GM12878 (cell line): ENCODE measurements around the gene PRM3. TPM values are rescaled to one million over a fixed set of nuclear protein-coding genes. Genes with fewer than 3 reads are reported as not detected.

ENCODE experiments used
- ATAC-seq: fragments of 200-7000 bp; cut with Tn5 transposase; 3 replicates; pipeline ENCODE4 v1.9.1; 2020; ENCODE audit warnings: mild to moderate bottlenecking, moderate library complexity
- BruUV-seq: library from RNA; stranded (reverse); fragments of 400-500 nt; replicated peaks from 2 replicates; lab custom pipeline; 2021; lab: Mats Ljungman, UMichigan
- CTCF ChIA-PET: fragments of 300-600 bp; sonication (Branson Sonifier 250); formaldehyde crosslinking; extraction: SDS; loops from one replicate; lab custom pipeline; 2021; ENCODE audit warnings: inconsistent platforms; lab: Yijun Ruan, JAX
- POLR2A ChIA-PET: fragments of 350-600 bp; formaldehyde crosslinking; extraction: SDS; loops from one replicate; lab custom pipeline; 2021; ENCODE audit warnings: inconsistent platforms; lab: Charles Lee
- RAD21 ChIA-PET: fragments of 300-600 bp; sonication (Branson Sonifier 250); formaldehyde crosslinking; loops from one replicate; lab custom pipeline; 2023; ENCODE audit warnings: antibody characterized with exemption; ENCODE audit not compliant: unreplicated experiment; lab: Charles Lee
- SMC1A ChIA-PET: fragments of 300-600 bp; sonication (Branson Sonifier 250); formaldehyde crosslinking; loops from one replicate; lab custom pipeline; 2023; ENCODE audit not compliant: unreplicated experiment, uncharacterized antibody; lab: Charles Lee
- DNase-seq: peaks from one replicate; pipeline ENCODE4 v3.0.0-alpha.2; 2011; ENCODE audit warnings: low read depth, low spot score
- FAIRE-seq: peaks from 3 replicates; lab custom pipeline; 2011; peaks lifted over from hg19 to GRCh38; lab: Jason Lieb, UNC
- H2AFZ ChIP-seq: 2 replicates; pipeline ENCODE4 v1.6.0; 2011; ENCODE audit warnings: low read depth, low read length, control low read depth; ENCODE audit not compliant: control insufficient read depth
- H3K27ac ChIP-seq: 2 replicates; pipeline ENCODE4 v1.5.1; 2011; ENCODE audit warnings: control low read depth; ENCODE audit not compliant: control insufficient read depth, insufficient read depth
- H3K27me3 ChIP-seq, 2 experiments: replicated peaks in 1 of 2; 2 replicates each; pipeline versions ENCODE4 v1.6.0 to v1.6.1; 2011; ENCODE audit warnings: low read length in 1 of 2; ENCODE audit not compliant: control insufficient read depth in 2 of 2, insufficient read depth in 2 of 2
- H3K36me3 ChIP-seq, 2 experiments: 2 replicates each; pipeline ENCODE4 v1.5.1; 2011; ENCODE audit warnings: low read length in 1 of 2; ENCODE audit not compliant: control insufficient read depth in 2 of 2, insufficient read depth in 2 of 2
- H3K4me1 ChIP-seq: 2 replicates; pipeline ENCODE4 v1.6.1; 2011; ENCODE audit warnings: mild to moderate bottlenecking, low read length, moderate library complexity, mixed read lengths; ENCODE audit not compliant: control insufficient read depth, insufficient read depth
- H3K4me2 ChIP-seq: 2 replicates; pipeline ENCODE4 v1.6.0; 2011; ENCODE audit warnings: control low read depth; ENCODE audit not compliant: control insufficient read depth, insufficient read depth
- H3K4me3 ChIP-seq: fragments of 200-600 bp; sonication (generic); 2 replicates; pipeline ENCODE4 v1.5.1; 2016
- H3K79me2 ChIP-seq: 2 replicates; pipeline ENCODE4 v1.6.0; 2011; ENCODE audit warnings: low read length; ENCODE audit not compliant: control insufficient read depth, insufficient read depth
- H3K9ac ChIP-seq: 2 replicates; pipeline ENCODE4 v1.8.0; 2011; ENCODE audit warnings: low read length, control low read depth, mixed read lengths; ENCODE audit not compliant: control insufficient read depth, insufficient read depth
- H3K9me3 ChIP-seq: replicated peaks from 3 replicates; pipeline ENCODE4 v1.5.1; 2011; ENCODE audit warnings: mild to moderate bottlenecking, low read length; ENCODE audit not compliant: control insufficient read depth, insufficient read depth
- H4K20me1 ChIP-seq: 2 replicates; pipeline ENCODE4 v1.6.0; 2011; ENCODE audit not compliant: control insufficient read depth, insufficient read depth
- ATF7 ChIP-seq: fragments of 450-650 bp; IDR thresholded peaks from 2 replicates; pipeline ENCODE4 v1.6.1; 2016; ENCODE audit warnings: low read depth, mild to moderate bottlenecking
- BHLHE40 ChIP-seq, 2 experiments: fragments of 450-650 bp in 1 of 2; IDR thresholded peaks; 2 replicates each; pipeline ENCODE4 v1.6.1; 2011 to 2017; ENCODE audit warnings: low read depth in 2 of 2, borderline replicate concordance in 1 of 2, improper control_type of control experiment in 1 of 2, low read length in 1 of 2, mild to moderate bottlenecking in 1 of 2
- EED ChIP-seq: sonication (generic); IDR thresholded peaks from 2 replicates; pipeline ENCODE4 v1.6.1; 2016; ENCODE audit warnings: antibody characterized with exemption, low read depth
- EGR1 ChIP-seq, 2 experiments: IDR thresholded peaks; 1 replicate in 1 of 2; 2 replicates in 1 of 2; pipeline ENCODE4 v1.6.1; 2011 to 2012; ENCODE audit warnings: low read depth in 2 of 2, low read length in 2 of 2, borderline replicate concordance in 1 of 2, mild to moderate bottlenecking in 1 of 2, moderate library complexity in 1 of 2
- EP300 ChIP-seq, 2 experiments: fragments of 150-350 bp in 1 of 2; IDR thresholded peaks; 2 replicates each; pipeline ENCODE4 v1.6.1; 2011 to 2012; ENCODE audit warnings: low read depth in 2 of 2, low read length in 2 of 2, borderline replicate concordance in 1 of 2, improper control_type of control experiment in 1 of 2, inconsistent platforms in 1 of 2; ENCODE audit not compliant: control insufficient read depth in 1 of 2
- ESRRA ChIP-seq: IDR thresholded peaks from 2 replicates; pipeline ENCODE4 v1.6.1; 2012; ENCODE audit warnings: mild to moderate bottlenecking, low read length, improper control_type of control experiment
- FOXK2 ChIP-seq: fragments of 450-650 bp; IDR thresholded peaks from 2 replicates; pipeline ENCODE4 v1.6.1; 2017; ENCODE audit warnings: mild to moderate bottlenecking, moderate library complexity
- MEF2B ChIP-seq: fragments of 450-650 bp; IDR thresholded peaks from 2 replicates; pipeline ENCODE4 v1.6.1; 2018; ENCODE audit warnings: mild to moderate bottlenecking, moderate library complexity; ENCODE audit not compliant: partially characterized antibody, poor library complexity, severe bottlenecking
- NBN ChIP-seq: fragments of 450-650 bp; IDR thresholded peaks from 2 replicates; pipeline ENCODE4 v1.6.1; 2016
- NR2C1 ChIP-seq: fragments of 450-650 bp; IDR thresholded peaks from 2 replicates; pipeline ENCODE4 v1.6.1; 2017; ENCODE audit warnings: antibody characterized with exemption, mild to moderate bottlenecking, moderate library complexity
- RAD51 ChIP-seq: fragments of 450-650 bp; IDR thresholded peaks from 2 replicates; pipeline ENCODE4 v1.6.1; 2016; ENCODE audit warnings: moderate library complexity, mild to moderate bottlenecking, inconsistent platforms
- RBBP5 ChIP-seq: fragments of 200-600 bp; sonication (generic); conservative IDR thresholded peaks from 2 replicates; pipeline ENCODE4 v1.6.1; 2016
- RUNX3 ChIP-seq: IDR thresholded peaks from 2 replicates; pipeline ENCODE4 v1.6.1; 2012; ENCODE audit warnings: low read length, inconsistent platforms
- SPI1 ChIP-seq: IDR thresholded peaks from 2 replicates; pipeline ENCODE4 v1.6.1; 2011; ENCODE audit warnings: low read depth, mild to moderate bottlenecking, low read length, moderate library complexity, borderline replicate concordance; ENCODE audit not compliant: insufficient read depth
- YBX1 ChIP-seq: fragments of 450-650 bp; IDR thresholded peaks from 2 replicates; pipeline ENCODE4 v1.6.1; 2016; ENCODE audit warnings: antibody characterized with exemption
- ZNF207 ChIP-seq: fragments of 450-650 bp; IDR thresholded peaks from 2 replicates; pipeline ENCODE4 v1.6.1; 2014; ENCODE audit warnings: antibody characterized with exemption, mild to moderate bottlenecking, borderline replicate concordance
- WGBS: methylation state at CpG from one replicate; pipeline ENCODE4 v1.1.6; 2016; ENCODE audit warnings: low lambda C conversion rate; ENCODE audit not compliant: insufficient replicate concordance, insufficient coverage; ENCODE audit errors: missing lambda C conversion rate; 5-methylcytosine and 5-hydroxymethylcytosine counted together
- in situ Hi-C: fragments of 300-500 bp; cut with MboI; formaldehyde crosslinking; loops from 9 replicates; pipeline ENCODE4 v1.14.3; 2018; ENCODE audit warnings: mixed read lengths
- intact Hi-C: fragments of 100-400 bp; cut with micrococcal nuclease; formaldehyde crosslinking; loops from one replicate; pipeline ENCODE4 v1.14.2; 2022; ENCODE audit not compliant: unreplicated experiment
- polyA plus RNA-seq, 11 experiments: library from polyadenylated mRNA; depleted of rRNA in 4 of 11; unstranded in 6 of 11; stranded (reverse) in 5 of 11; fragments of >200 nt; fragmentation: Nextera tagmentation in 4 of 11; fragmentation: Illumina TruSeq in 1 of 11; extraction: Ambion mirVana in 4 of 11; extraction: Trizol in 1 of 11; gene quantifications; 1 replicate in 1 of 11; 2 replicates in 10 of 11; pipeline versions ENCODE4 v1.2.1 to v1.2.3, GENCODE V29; 2011 to 2016; ENCODE audit warnings: inconsistent platforms in 2 of 11, missing spikeins in 2 of 11, low read depth in 1 of 11
- total RNA-seq, 4 experiments: library from RNA; depleted of rRNA in 3 of 4; stranded (reverse); fragments of >200 nt in 3 of 4; fragmentation: Illumina TruSeq in 1 of 4; extraction: Trizol in 1 of 4; gene quantifications; 2 replicates each; pipeline versions ENCODE4 v1.2.1 to v1.2.3, GENCODE V29; 2013 to 2021
- TF ChIP-seq, protein P1 (sequence below): IDR thresholded peaks from 2 replicates; pipeline ENCODE4 v1.6.1; 2012; ENCODE audit warnings: low read depth, low read length, improper control_type of control experiment
- TF ChIP-seq, protein P2 (sequence below): IDR thresholded peaks from 2 replicates; pipeline ENCODE4 v1.6.1; 2011; ENCODE audit warnings: low read depth, low read length, improper control_type of control experiment, borderline replicate concordance

Gene PRM3
- total and polyA plus RNA-seq, 10 of the 15 experiments (the other 5 are each of a cell fraction or from before 2014, with no cell fraction given): not detected

DNA sequence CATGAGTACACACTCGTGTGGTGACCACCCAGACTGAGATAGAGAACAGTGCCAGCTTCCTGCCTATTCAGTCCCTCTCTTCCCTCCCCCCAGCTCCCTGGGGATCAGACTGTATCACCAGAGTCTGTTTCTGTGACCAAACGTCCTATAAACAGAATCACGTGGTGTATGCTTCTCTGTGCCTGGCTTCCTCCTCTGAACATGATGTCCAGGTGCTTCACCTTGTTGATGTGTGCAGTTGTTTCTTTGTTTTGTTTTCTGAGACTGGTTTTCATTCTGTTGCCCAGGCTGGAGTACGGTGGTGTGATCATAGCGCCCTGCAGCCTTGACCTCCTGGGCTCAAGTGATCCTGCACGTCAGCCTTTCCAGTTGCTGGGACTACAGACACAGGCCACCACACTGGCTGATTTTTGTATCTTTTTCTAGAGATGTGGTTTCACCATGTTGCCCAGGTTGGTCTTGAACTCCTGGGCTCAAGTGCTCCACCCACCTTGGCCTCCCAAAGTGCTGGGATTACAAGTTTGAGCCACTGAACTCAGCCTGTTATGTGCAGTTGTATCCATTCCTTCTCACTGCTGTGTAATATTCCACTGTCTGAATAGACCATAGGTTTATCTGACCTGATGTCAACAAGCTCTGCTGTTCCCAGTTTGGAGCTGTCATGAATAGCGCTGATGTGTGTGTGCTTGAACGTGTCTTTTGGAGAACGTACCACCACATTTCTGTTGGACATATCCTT, 36.6 kb upstream of the PRM3 start:
- H3K79me2 ChIP-seq: no peaks in the 10 kb centered on the region
- ATAC-seq: peak; percentile 49
- peak overlapping the region; percentile 42; the same call in 1 of the 2 replicates for H3K9ac ChIP-seq
- ChIA-PET SMC1A (interaction anchor here (0.6 to 7.4 kb wide), 19 partner anchors 11 to 368 kb away, joined by 3 to 194 read pairs (median 3); partner anchors contain the start of gene SOCS1), POLR2A (interaction anchor here (0.5 to 5.4 kb wide), 17 partner anchors 11 to 996 kb away, joined by 3 to 85 read pairs (median 5); partner anchors contain the start of gene SOCS1), CTCF (interaction anchor here (1.0 to 6.9 kb wide), 10 partner anchors 12 to 346 kb away, joined by 3 to 70 read pairs (median 8); partner anchors contain the start of gene SOCS1), RAD21 (interaction anchor here (0.6 to 8.5 kb wide), 14 partner anchors 11 to 345 kb away, joined by 3 to 206 read pairs (median 6); partner anchors contain the start of gene SOCS1)
- intact Hi-C loops (loop anchor here (2.0 to 5.0 kb wide), 3 partner anchors 53 to 345 kb away; partner anchors contain the start of gene SOCS1), in situ Hi-C loops (loop anchor here (5.0 to 10.0 kb wide), 2 partner anchors 343 to 1005 kb away; no protein-coding TSS in a partner anchor)
- H3K4me1 ChIP-seq: peaks cover 67% of the 10 kb centered on the region
- no TSS peak for BruUV-seq
- H3K9me3 ChIP-seq: peaks cover 2% of the 10 kb centered on the region; the same call in 2 of the 3 replicates
- H2AFZ ChIP-seq: no peak overlapping the region; the same call in 1 of the 2 replicates
- peak; percentile 77 for DNase-seq
- WGBS: 29% methylated on average over 9 of the region's 9 CpGs
- H4K20me1 ChIP-seq: no peaks in the 10 kb centered on the region
- no peak for FAIRE-seq
- no peaks in the 10 kb centered on the region for H3K27me3 ChIP-seq
- no peaks in the 10 kb centered on the region for H3K36me3 ChIP-seq
- H3K27ac ChIP-seq: peak overlapping the region; percentile 90
- peak overlapping the region; percentile 27; the same call in 1 of the 2 replicates for H3K4me3 ChIP-seq
- H3K4me2 ChIP-seq: peak overlapping the region; percentile 57
- TF ChIP-seq ESRRA: no peak
- TF ChIP-seq YBX1: 0 out of 2 replicates have a peak, but pooled peaks have one; percentile 11
- peak; percentile 68 to 71 for TF ChIP-seq BHLHE40 (IDR thresholded peaks at IDR 0.05; ENCODE audit: borderline replicate concordance in 1 of 2, low read depth in 2 of 2, low read length in 1 of 2)
- peak; percentile 5 to 63; a peak in 1 of 4 replicates for TF ChIP-seq EP300 (IDR thresholded peaks at IDR 0.05; ENCODE audit: borderline replicate concordance in 1 of 2, control insufficient read depth in 1 of 2, low read depth in 2 of 2, low read length in 2 of 2)
- peak; percentile 79 for TF ChIP-seq FOXK2
- TF ChIP-seq NR2C1: no peak
- no peak for TF ChIP-seq ZNF207
- no peak for TF ChIP-seq RBBP5
- TF ChIP-seq SPI1: peak; percentile 49; the same call in 1 of the 2 replicates
- peak; percentile 94 for TF ChIP-seq RAD51
- TF ChIP-seq NBN: no peak; the same call in 1 of the 2 replicates
- TF ChIP-seq EED: peak; percentile 35; the same call in 1 of the 2 replicates
- peak; percentile 59 for TF ChIP-seq ATF7
- TF ChIP-seq RUNX3: peak; percentile 59; the same call in 1 of the 2 replicates
- TF ChIP-seq EGR1 (IDR thresholded peaks at IDR 0.05; ENCODE audit: borderline replicate concordance in 1 of 2, low read depth in 2 of 2, low read length in 2 of 2): no peak
- TF ChIP-seq, protein P1, sequence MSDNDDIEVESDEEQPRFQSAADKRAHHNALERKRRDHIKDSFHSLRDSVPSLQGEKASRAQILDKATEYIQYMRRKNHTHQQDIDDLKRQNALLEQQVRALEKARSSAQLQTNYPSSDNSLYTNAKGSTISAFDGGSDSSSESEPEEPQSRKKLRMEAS: no peak
- TF ChIP-seq, protein P2, sequence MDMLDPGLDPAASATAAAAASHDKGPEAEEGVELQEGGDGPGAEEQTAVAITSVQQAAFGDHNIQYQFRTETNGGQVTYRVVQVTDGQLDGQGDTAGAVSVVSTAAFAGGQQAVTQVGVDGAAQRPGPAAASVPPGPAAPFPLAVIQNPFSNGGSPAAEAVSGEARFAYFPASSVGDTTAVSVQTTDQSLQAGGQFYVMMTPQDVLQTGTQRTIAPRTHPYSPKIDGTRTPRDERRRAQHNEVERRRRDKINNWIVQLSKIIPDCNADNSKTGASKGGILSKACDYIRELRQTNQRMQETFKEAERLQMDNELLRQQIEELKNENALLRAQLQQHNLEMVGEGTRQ: peak; percentile 41; the same call in 1 of the 2 replicates
- TF ChIP-seq MEF2B: peak; percentile 98
